Esophagus muscularis mucosa (tissue), 4 donors: ENCODE results near the gene ADAMTS20. TPM values are rescaled to one million over a fixed set of nuclear protein-coding genes. Genes with fewer than 3 reads are reported as not detected.

Source experiments
- DNase-seq: peaks from one replicate; pipeline ENCODE4 v3.0.0-alpha.2; 2017; ENCODE audit errors: extremely low spot score
- H3K27ac ChIP-seq, 4 donors: fragments of 200-600 bp; sonication (generic); replicated peaks in 1 of 4; 1 replicate in 3 of 4; 2 replicates in 1 of 4; pipeline ENCODE4 v1.5.1; 2016 to 2019; ENCODE audit warnings: mild to moderate bottlenecking in 1 of 4
- H3K27me3 ChIP-seq, 4 donors: fragments of 200-600 bp; sonication (generic); one replicate each; pipeline versions ENCODE4 v1.5.1 to v1.6.0; 2016 to 2019
- H3K36me3 ChIP-seq, 4 donors: fragments of 200-600 bp; sonication (generic); one replicate each; pipeline ENCODE4 v1.5.1; 2016 to 2019
- H3K4me1 ChIP-seq, 4 donors: fragments of 200-600 bp; sonication (generic); one replicate each; pipeline ENCODE4 v1.5.1; 2016 to 2019
- H3K4me3 ChIP-seq, 4 donors: fragments of 200-600 bp; sonication (generic); 1 replicate in 2 of 4; 2 replicates in 2 of 4; pipeline ENCODE4 v1.5.1; 2016 to 2019; ENCODE audit warnings: mild to moderate bottlenecking in 4 of 4, moderate library complexity in 1 of 4
- H3K9me3 ChIP-seq, 4 donors: fragments of 200-600 bp; sonication (generic); 1 replicate in 3 of 4; 2 replicates in 1 of 4; pipeline ENCODE4 v1.5.1; 2016 to 2019
- CTCF ChIP-seq, 3 experiments: fragments of 200-600 bp in 2 of 3; fragments of 450-650 bp in 1 of 3; sonication (generic) in 2 of 3; IDR thresholded peaks; one replicate each; pipeline ENCODE4 v1.5.1; 2017 to 2019; ENCODE audit warnings: antibody characterized with exemption in 3 of 3, mild to moderate bottlenecking in 2 of 3, moderate library complexity in 1 of 3
- EP300 ChIP-seq: sonication (generic); formaldehyde crosslinking; IDR thresholded peaks from one replicate; pipeline ENCODE4 v1.6.1; 2017; ENCODE audit warnings: antibody characterized with exemption
- POLR2A ChIP-seq: fragments of 450-650 bp; IDR thresholded peaks from one replicate; pipeline ENCODE4 v1.6.1; 2017; ENCODE audit warnings: antibody characterized with exemption, moderate library complexity, mild to moderate bottlenecking, low read depth
- POLR2AphosphoS5 ChIP-seq, 2 donors: sonication (generic); formaldehyde crosslinking; IDR thresholded peaks; one replicate each; pipeline ENCODE4 v1.6.1; 2017; ENCODE audit warnings: antibody characterized with exemption in 2 of 2
- WGBS: methylation state at CpG from one replicate; pipeline ENCODE4 v1.1.5; 2018; 5-methylcytosine and 5-hydroxymethylcytosine counted together
- intact Hi-C: fragments of 100-400 bp; cut with DNase I; formaldehyde crosslinking; loops from one replicate; pipeline ENCODE4 v1.15.1; 2023
- total RNA-seq, 4 donors: library from RNA; depleted of rRNA; stranded (reverse); fragments of >200 nt; gene quantifications; one replicate each; pipeline versions ENCODE4 v1.1.0 to v1.2.1, GENCODE V29; 2016

ADAMTS20 gene
- total RNA-seq, 4 donors from 2014 or later, result not detected

DNA sequence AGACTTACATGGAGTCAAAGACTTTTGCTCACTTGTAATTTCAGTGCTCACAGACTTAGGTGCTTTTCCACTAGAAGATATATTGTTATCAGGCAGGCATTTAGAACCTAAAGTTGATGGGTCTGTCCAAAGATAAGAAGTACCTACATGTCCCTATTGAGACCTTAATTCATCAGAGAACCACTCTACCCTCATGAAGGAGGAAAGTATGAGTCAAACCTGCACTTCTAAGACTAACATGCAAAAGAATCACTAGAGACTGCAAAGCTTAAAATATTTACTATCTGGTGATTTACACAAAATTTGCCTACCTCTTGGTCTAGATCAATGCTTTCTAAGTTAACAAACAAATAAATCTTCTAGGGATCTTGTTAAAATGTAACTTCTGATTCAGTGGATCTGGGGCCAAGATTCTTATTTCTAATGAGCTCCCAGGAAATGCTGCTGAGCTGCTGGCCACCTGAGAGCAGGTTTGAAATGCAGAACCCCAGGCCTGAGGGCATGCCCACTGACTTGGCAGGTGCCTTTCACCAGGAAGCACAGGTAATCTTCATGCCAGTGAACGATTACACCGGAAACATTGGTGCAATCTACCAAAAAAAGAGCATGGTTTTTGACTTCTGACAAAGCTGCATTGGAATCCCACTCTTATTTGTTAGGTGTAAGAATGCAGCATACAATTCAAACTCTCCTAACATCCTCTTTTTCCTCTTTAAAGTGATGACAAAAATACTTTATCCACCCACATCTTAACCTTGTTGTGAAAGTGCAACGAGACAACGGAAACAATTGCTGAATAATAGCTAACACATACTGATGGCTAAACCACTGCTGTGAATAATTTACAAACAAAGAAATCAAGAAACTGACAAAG lies 214.2 kb downstream of the ADAMTS20 start:
- 51% methylated on average over 4 of the region's 4 CpGs for WGBS
- intact Hi-C loops, result loop anchor here (2.0 to 10.0 kb wide), 2 partner anchors 763 to 855 kb away; no protein-coding TSS in a partner anchor

GRCh38 chr12:43336962-43337555 lies 214.9 kb downstream of the ADAMTS20 start:
- Histone ChIP-seq H3K27ac (no peak overlapping the region), H3K9me3 (no peaks in the 10 kb centered on the region), H3K4me1 (peaks cover 7 to 14% (median 9%) of the 10 kb centered on the region in 4 donors), H3K27me3 (no peaks in the 10 kb centered on the region), H3K36me3 (no peaks in the 10 kb centered on the region), H3K4me3 (no peak overlapping the region)
- 52% methylated on average over 1 of the region's 1 CpG for WGBS
- intact Hi-C loops, result loop anchor here (2.0 to 10.0 kb wide), 2 partner anchors 762 to 854 kb away; no protein-coding TSS in a partner anchor
- no peak for DNase-seq
- no peak for TF ChIP-seq POLR2AphosphoS5 (IDR thresholded peaks at IDR 0.05)
- no peak for TF ChIP-seq EP300
- no peak for TF ChIP-seq POLR2A
- TF ChIP-seq CTCF (IDR thresholded peaks at IDR 0.05), result peak; percentile 34 to 51 (median 43)

More for the DNA sequence above, 214.2 kb downstream of the ADAMTS20 start:
- H3K4me1 ChIP-seq, result peaks cover 7 to 14% (median 9%) of the 10 kb centered on the region in 4 donors
- DNase-seq, result no peak
- H3K9me3 ChIP-seq, result no peaks in the 10 kb centered on the region
- H3K4me3 ChIP-seq, result no peak overlapping the region
- no peak for TF ChIP-seq CTCF (IDR thresholded peaks at IDR 0.05)
- TF ChIP-seq POLR2AphosphoS5 (IDR thresholded peaks at IDR 0.05), result no peak
- no peak for TF ChIP-seq EP300
- TF ChIP-seq POLR2A, result no peak
- no peaks in the 10 kb centered on the region for H3K36me3 ChIP-seq
- peak overlapping the region in 3 of 4 donors; percentile 41 to 56 (median 52) for H3K27ac ChIP-seq
- no peaks in the 10 kb centered on the region for H3K27me3 ChIP-seq

GRCh38 chr12:43333644-43334043 lies 218.4 kb downstream of the ADAMTS20 start:
- no peak for DNase-seq
- intact Hi-C loops, result loop anchor here (10.0 kb wide), 1 partner anchor 759 kb away; no protein-coding TSS in a partner anchor
- 91% methylated on average over 2 of the region's 2 CpGs for WGBS

GRCh38 chr12:43332977-43333640 lies 218.9 kb downstream of the ADAMTS20 start:
- no peaks in the 10 kb centered on the region for H3K9me3 ChIP-seq
- 65% methylated on average over 2 of the region's 2 CpGs for WGBS
- H3K36me3 ChIP-seq, result no peaks in the 10 kb centered on the region
- peaks cover 0 to 3% (median 1%) of the 10 kb centered on the region in 4 donors for H3K4me1 ChIP-seq
- intact Hi-C loops, result loop anchor here (10.0 kb wide), 1 partner anchor 758 kb away; no protein-coding TSS in a partner anchor
- no peak overlapping the region for H3K4me3 ChIP-seq
- no peaks in the 10 kb centered on the region for H3K27me3 ChIP-seq
- no peak for TF ChIP-seq POLR2A
- H3K27ac ChIP-seq, result no peak overlapping the region
- no peak for DNase-seq

More at GRCh38 chr12:43333644-43334043, 218.4 kb downstream of the ADAMTS20 start:
- Histone ChIP-seq H3K27me3 (no peaks in the 10 kb centered on the region), H3K4me1 (peaks cover 4 to 8% (median 6%) of the 10 kb centered on the region in 4 donors), H3K9me3 (no peaks in the 10 kb centered on the region), H3K36me3 (no peaks in the 10 kb centered on the region), H3K27ac (no peak overlapping the region), H3K4me3 (no peak overlapping the region)
- TF ChIP-seq POLR2A (no peak), POLR2AphosphoS5 (IDR thresholded peaks at IDR 0.05) (no peak), EP300 (no peak), CTCF (IDR thresholded peaks at IDR 0.05) (no peak)

DNA sequence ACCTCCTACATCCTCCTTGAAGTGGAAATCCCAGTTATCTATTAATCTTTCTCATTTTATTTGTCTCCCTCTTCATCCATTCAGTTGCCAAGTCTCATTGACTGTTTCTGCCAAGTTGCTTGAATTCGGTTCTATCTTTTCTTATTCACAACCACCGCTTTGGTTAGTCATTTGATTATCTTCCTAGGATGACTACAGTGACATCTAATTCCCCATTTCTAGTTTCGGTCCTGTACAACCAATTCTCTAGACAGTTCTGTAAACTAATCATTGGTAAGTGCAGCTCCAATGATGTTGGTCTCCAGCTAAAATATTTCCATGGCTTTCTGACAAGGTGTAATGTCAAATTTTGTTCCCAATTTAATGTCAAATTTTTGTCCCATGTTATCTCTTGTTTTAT lies 220.1 kb downstream of the ADAMTS20 start:
- Histone ChIP-seq H3K4me1 (no peaks in the 10 kb centered on the region), H3K4me3 (no peak overlapping the region), H3K27me3 (no peaks in the 10 kb centered on the region), H3K27ac (no peak overlapping the region), H3K36me3 (no peaks in the 10 kb centered on the region), H3K9me3 (no peaks in the 10 kb centered on the region)
- DNase-seq, result no peak
- 84% methylated on average over 3 of the region's 3 CpGs for WGBS
- no peak for TF ChIP-seq EP300
- TF ChIP-seq POLR2A, result no peak
- TF ChIP-seq CTCF (IDR thresholded peaks at IDR 0.05), result no peak
- no peak for TF ChIP-seq POLR2AphosphoS5 (IDR thresholded peaks at IDR 0.05)
- intact Hi-C loops, result loop anchor here (10.0 kb wide), 1 partner anchor 757 kb away; no protein-coding TSS in a partner anchor
